HG03354 (cell line): ENCODE results near the gene GRAP2.
A peak's percentile ranks its signal among the peaks of the same experiment; 100 is the strongest.

Source experiments
- ATAC-seq: cut with Tn5 transposase; IDR thresholded peaks from one replicate; pipeline ENCODE4 v1.9.1; 2021; ENCODE audit warnings: mild to moderate bottlenecking; ENCODE audit not compliant: unreplicated experiment, poor library complexity, severe bottlenecking

GRAP2 gene

GRCh38 chr22:39959640-39960447, 59.0 kb downstream of the GRAP2 start, which contains the start of gene TMA7B:
TSS of gene TMA7B (plus strand) at chr22:39960397. CDS start at chr22:39964375, 3,978 bp downstream.
- ATAC-seq: no peak

GRCh38 chr22:39960791-39961746, 60.2 kb downstream of the GRAP2 start:
- peak; percentile 76 for ATAC-seq

DNA sequence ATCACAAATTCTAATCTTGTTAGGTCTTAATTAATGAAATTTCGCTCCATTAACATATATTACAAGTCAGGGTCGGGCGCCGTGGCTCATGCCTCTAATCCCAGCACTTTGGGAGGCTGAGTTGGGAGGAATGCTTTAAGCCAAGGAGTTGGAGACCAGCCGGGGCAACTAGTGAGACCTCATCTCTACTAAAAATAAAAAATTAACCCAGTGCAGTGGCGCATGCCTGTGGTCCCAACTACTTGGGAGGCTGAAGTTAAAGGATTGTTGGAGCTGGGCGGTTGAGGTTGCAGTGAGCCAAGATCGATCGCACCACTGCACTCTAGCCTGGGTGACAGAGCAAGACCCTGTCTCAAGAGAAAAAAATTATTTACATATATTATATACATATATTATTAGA, 61.2 kb downstream of the GRAP2 start:
- no peak for ATAC-seq

DNA sequence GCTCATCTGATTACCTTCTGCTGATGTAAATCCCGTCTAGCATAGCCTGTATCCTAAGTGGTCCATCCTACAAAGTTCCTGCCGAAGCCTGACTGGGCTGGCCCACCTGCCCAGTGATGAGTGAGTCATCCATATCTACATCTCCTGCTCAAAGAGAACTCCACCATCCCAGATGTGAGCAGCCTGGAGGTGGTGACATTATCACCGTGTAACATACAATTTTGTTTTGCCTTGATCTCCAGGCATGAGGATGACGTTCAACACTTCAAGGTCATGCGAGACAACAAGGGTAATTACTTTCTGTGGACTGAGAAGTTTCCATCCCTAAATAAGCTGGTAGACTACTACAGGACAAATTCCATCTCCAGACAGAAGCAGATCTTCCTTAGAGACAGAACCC, 64.9 kb downstream of the GRAP2 start:
- no peak for ATAC-seq

DNA sequence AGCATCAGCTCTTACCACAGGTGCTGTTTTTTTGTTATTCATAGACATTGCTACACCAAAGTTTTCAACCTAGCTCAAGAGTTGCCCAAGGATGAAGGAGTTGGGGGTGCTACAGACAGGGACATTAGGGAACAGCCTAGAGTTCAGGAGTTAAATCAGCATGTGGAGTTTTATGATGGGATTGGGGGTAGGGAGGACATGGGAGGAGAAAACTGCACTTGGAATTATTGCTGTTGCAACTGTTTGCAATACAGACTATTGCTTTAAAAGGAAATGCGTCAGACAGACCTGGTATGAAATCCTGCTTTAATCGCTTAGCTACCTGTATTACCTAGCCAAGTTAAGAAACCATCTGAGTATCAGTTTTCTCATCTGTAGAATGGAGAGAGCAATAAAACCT, 65.6 kb downstream of the GRAP2 start:
- no peak for ATAC-seq

DNA sequence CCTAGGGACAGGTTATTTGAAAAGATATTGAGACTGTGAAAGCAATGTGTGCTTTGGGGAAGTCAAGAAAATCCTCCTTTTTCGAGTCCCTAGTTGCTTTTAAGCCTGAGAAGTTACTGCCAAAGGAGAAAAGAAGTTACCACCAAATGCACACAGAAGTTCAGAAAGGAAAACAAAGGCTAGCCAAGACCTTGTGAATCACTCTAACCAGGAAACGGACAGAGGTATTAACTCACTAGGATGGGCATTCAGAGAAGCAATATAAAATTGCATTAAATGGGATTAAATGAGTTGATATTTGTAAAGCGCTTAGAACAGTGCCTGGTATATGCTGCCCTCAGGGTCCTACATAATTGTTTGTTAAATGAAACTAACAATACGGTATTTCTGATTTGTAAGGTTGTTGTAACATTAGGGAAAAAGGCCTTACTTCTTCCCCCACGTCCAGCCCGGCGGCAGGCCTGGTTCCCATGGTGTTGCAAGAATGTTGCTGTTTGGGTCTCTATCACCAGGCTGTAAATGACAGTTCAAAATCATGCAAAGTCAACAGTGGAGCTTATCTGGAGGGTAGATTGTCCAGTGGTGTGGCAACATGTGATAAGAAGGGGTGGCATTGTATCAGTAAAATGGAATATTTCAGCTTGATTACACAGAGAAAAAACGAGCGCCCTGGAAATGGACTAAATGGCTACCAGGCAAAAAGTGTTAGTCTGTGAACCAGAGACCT, 66.4 kb downstream of the GRAP2 start:
- ATAC-seq: no peak

GRCh38 chr22:39967996-39968972, 67.4 kb downstream of the GRAP2 start:
- no peak for ATAC-seq

DNA sequence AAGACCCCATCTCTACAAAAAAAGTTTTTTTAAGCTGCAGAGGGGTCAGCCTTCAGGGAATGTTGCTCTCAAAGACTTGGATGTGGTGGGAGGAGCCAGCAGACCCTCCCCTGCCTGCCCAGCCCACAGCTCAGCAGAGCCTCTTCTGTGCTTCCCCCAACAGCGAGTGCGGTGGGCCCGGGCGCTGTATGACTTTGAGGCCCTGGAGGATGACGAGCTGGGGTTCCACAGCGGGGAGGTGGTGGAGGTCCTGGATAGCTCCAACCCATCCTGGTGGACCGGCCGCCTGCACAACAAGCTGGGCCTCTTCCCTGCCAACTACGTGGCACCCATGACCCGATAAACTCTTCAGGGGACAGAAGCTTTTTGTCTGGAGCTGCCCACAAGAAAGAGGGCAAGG, 69.9 kb downstream of the GRAP2 start:
- ATAC-seq: no peak

DNA sequence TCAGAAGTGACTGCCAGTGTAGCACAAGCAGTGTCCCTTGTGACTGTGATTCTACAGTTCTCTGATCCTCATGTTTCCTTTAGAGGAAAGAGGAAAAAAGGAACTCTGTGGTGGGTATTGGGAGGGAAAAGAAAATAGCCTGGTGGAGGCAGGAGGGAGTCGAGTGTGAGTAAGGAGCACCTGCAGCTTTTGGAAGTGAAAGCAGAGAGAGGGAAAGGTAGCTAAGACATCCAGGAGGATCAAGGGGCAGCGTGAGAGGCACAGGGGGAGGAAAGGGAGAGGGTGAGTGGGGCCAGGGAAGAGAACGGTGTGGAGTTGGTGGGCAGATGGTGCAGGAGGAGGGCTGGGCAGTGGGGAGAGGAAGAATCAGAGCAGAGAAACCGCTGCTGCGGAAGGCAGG, 71.8 kb downstream of the GRAP2 start:
- ATAC-seq: no peak

GRCh38 chr22:39973656-39974055, 72.8 kb downstream of the GRAP2 start:
- ATAC-seq: no peak

DNA sequence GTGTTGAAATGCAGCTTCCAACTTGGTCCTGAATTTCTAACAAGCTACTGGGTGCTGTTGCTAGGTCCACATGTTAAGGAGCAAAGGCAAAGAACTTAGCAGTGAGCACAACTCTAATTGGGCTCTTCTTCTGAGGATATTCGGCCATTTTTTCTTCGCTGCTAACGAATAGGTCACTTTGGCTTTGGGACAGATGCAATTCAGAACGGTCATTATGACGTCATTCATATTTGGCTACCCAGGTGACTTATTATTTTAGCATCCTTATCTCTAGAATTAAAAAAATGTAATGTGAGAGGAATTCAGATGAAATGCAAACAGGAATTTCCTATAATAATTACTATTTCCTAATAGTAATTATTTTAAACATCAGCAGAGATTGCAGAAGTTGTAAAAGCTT, 73.2 kb downstream of the GRAP2 start:
- no peak for ATAC-seq

- ATAC-seq: no peak
Observed at GRCh38 chr22:39979048-39979447, 78.2 kb downstream of the GRAP2 start.

DNA sequence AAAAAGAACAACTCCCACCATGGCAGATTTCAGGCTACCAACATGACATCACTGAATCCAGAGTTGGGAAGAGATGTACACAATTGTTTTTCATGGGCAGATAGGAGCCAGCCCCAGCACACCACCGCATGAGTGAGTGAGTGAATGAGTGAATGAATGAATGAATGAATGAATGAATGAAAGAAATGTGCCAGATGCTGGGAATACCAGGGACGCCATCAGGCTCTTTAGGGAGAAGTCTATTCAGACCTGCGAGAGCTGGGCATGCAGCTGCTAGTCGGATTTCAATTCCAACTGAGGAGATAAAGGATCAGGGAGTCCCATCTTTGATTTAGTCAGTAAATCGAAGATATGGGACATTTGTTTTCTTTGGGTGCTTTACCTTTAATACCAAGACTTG, 78.6 kb downstream of the GRAP2 start:
- no peak for ATAC-seq

GRCh38 chr22:39980596-39980995, 79.7 kb downstream of the GRAP2 start:
- ATAC-seq: no peak

GRCh38 chr22:39983346-39983745, 82.5 kb downstream of the GRAP2 start:
- ATAC-seq: no peak

GRCh38 chr22:39984006-39984405, 83.1 kb downstream of the GRAP2 start:
- ATAC-seq: no peak

- no peak for ATAC-seq
Observed at GRCh38 chr22:39984746-39985145, 83.9 kb downstream of the GRAP2 start.

- ATAC-seq: no peak
Observed at GRCh38 chr22:39985383-39986035, 84.6 kb downstream of the GRAP2 start.
